HG02623 (cell line): Measurements from ENCODE around the gene TRIM32.

Source experiments
- ATAC-seq: cut with Tn5 transposase; IDR thresholded peaks from one replicate; pipeline ENCODE4 v1.9.1; 2021; ENCODE audit warnings: moderate library complexity; ENCODE audit not compliant: unreplicated experiment

TRIM32 gene

GRCh38 chr9:116703634-116704033 is 16.5 kb downstream of the TRIM32 start:
- no peak for ATAC-seq

DNA sequence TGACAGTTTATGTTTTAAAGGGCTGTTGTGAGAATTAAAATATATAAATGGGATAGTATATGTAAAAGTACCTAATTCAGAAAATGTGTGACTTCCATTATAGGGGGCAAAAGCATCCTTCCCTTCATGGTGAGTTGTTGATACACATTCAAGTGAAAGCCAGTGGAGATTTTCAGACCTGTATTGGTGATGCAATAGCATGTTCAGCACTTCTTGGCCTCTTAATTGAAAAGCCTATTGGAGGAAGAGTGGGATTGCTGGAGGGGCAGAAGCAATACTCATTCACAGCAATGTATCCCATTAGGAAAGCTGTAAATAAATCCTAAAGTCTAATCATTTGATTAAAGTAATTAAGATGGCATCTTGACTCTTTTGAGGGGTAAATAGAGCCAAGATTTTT is 17.4 kb downstream of the TRIM32 start:
- ATAC-seq: no peak

GRCh38 chr9:116705531-116705930 is 18.4 kb downstream of the TRIM32 start:
- ATAC-seq: no peak

DNA sequence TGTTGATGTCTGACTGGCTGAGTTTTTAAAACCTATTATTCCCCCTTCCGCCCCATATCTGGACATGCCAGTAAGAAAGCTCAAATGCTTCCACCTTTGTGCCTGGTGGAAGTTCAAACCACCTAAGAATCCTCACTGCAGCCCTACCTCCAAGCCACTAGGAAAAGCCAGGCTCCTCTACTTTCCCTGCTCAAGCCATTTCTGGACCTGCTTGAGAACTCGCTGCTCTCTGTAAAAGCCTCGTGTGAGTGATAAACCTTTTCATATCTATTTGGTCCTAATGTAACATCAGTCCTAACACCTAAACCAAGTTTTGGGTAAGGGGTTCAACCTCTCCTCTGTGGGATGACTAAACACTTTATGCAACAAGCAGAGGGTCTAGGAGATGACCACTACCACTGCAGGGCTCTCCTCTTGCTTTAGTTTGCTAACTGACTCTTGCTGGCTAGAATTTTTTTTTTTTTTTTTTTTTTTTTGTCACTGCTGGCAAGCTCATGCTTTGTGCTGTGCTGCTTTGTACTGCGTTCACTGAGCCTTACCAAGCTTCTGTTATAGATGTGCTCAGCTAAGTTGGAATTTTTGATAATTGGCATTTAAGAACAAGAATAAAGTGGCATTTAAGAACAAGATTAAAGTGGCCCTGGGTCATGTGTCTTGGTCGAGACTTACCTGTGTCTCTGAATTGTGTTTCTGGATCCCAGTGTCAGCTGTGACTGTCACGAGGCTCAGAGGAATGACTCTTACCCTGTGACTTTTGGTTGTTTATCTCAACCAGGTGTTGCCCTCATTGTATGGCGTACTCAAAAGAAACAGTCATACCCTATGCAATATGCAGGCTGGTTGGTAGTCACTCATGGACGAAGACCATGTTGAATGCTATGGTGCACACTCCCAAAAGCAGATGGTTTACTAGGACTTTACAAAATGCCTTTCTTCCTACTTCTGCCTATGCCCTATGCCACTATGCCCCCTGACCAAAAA is 19.5 kb downstream of the TRIM32 start:
- ATAC-seq: no peak

- no peak for ATAC-seq
These were observed 25.7 kb downstream of the TRIM32 start for GRCh38 chr9:116712781-116713180.

- ATAC-seq: no peak
These were observed 26.2 kb downstream of the TRIM32 start for GRCh38 chr9:116713271-116713670.

- no peak for ATAC-seq
These were observed 28.6 kb downstream of the TRIM32 start for GRCh38 chr9:116715751-116716150.

DNA sequence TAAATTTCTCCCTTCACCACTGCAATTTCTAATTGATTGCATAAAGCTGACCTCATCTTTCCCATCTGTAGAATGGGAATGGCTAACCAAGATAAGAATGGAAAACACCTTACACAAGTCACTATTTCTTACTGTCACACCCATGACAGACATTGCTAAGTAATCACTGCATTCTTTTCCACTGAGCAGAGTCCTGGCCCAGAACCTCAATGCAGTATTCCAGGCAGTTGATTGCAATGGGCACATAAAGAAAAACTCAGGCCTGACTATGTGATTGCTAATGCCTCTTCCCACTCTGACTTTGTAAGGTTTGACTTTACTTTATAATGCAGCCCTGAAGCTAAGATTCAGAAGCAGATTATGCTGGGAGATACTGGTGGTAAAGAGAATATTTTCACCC is 29.3 kb downstream of the TRIM32 start:
- no peak for ATAC-seq

GRCh38 chr9:116717150-116717549 is 30.0 kb downstream of the TRIM32 start:
- no peak for ATAC-seq

- no peak for ATAC-seq
These were observed 31.0 kb downstream of the TRIM32 start for GRCh38 chr9:116718111-116718510.

GRCh38 chr9:116720111-116720510 is 33.0 kb downstream of the TRIM32 start:
- ATAC-seq: no peak

- no peak for ATAC-seq
These were observed 34.3 kb downstream of the TRIM32 start for GRCh38 chr9:116721411-116721810.

DNA sequence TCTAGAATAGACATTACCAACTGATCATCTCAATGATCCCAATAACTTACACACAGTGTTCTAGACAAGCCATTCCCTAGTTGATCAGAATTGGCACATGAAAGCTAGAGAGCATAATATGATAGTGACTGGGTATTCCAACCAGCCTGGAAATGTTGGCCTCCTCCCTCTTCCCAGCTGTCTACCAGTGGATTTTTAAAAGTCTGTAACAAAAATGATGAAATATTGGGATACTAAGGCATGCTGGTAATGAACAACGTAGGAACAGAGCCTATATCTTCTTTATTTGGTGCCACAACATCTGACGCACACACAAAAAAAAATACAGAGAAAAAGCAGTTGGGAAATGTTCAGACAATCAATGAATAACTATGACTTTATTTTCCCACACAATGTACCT is 34.8 kb downstream of the TRIM32 start:
- ATAC-seq: no peak

- no peak for ATAC-seq
These were observed 37.0 kb downstream of the TRIM32 start for GRCh38 chr9:116724123-116724522.

DNA sequence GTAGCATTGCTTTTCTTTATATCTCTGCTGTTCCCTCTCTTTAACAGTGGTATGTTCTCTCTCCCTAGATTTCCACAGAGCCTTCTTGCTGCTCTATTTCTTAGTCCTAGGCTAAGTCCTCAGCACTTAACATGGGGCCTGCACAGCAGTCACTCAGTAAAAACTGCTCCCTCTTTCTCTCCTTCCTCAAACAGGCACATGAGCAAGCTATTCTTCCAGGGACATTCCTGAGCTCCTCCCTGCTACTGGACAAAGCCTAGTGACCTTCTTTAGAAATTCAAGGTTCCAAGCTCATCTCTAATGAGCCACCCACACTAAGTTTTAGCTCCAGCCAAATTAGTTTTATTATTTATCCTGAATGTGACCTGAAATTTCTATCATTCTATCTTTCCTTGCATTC is 39.5 kb downstream of the TRIM32 start:
- ATAC-seq: no peak

DNA sequence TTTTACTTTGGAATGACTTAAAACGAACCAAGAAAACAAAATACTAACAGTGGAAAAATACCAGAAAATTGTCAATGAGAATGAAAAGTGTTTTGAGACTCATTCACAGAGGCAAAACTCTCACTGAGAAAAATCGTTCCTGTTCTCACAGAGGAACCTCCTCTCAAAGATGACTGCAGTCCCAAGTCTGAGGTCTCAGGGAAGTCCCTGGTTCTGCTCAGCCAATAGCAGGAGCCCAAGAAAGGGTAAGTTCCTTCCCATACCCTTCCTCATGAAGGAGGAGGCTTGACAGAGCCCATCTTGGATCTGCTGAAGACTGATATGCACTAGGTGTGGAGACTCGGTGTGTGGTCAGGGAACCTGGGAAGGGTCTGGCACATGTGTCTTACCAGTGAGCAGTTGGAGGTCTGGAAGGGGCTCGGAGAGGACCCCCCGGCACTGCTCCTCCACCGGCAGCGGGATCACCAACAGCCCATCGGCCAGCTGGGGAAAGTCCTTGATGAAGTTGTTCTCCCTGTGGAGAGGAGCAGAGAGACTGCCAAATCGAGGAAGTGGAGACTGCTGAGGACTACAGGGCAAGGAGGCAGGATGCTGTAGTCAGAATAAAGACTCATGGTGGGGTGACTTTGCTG is 46.0 kb downstream of the TRIM32 start:
- no peak for ATAC-seq

- ATAC-seq: no peak
These were observed 49.5 kb downstream of the TRIM32 start for GRCh38 chr9:116736399-116737151.

- peak; percentile 49 for ATAC-seq
These were observed 50.0 kb downstream of the TRIM32 start for GRCh38 chr9:116737152-116737546.

GRCh38 chr9:116741086-116741740 is 54.1 kb downstream of the TRIM32 start:
- no peak for ATAC-seq

DNA sequence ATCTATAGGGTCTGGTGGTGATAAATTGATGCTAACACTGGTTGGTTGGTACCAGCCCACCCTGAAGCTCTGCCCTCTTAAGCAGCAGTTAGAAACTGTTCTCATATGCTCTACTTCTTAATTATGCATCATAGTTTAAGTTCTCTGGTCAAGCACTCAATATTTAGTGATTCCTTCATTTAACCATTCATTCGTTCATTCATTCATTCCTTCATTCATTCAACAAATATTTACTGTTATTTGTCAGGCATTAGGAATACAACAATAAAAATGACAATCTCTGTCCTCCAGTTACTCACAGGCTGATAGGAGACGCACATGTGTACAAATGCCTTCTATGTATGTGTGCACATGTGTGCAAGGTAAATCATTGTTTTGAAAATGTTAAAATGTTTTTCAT is 54.6 kb downstream of the TRIM32 start:
- no peak for ATAC-seq

DNA sequence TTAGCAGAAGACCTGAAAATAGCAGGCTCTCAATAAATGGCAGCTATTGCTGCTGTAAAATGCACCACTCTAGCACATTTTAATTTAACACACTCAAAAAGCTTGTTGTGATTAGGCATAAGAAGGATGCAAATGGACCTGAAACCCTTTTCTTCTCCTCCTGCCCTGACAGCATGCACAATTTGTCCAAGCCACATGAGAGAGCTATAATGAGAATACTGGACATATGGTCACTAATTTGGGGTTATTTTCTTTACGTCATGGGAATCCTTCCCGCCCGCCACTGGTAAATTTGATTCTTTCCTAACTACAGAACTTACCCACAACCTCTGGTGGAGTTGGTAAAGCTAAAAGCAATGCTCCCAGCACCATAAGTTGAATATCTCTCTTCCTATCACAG is 62.1 kb downstream of the TRIM32 start:
- ATAC-seq: no peak
